Ectodermal cell (in vitro differentiated cells): Measurements from ENCODE around the gene CEP43.

Source experiments
- H3K27ac ChIP-seq: 2 replicates; pipeline ENCODE4 v1.7.0; 2013; ENCODE audit warnings: mild to moderate bottlenecking, low read depth, low read length; ENCODE audit not compliant: insufficient read depth, poor library complexity, severe bottlenecking
- H3K27me3 ChIP-seq: 2 replicates; pipeline ENCODE4 v1.7.0; 2013; ENCODE audit warnings: mild to moderate bottlenecking, low read length; ENCODE audit not compliant: insufficient read depth, control insufficient read depth, poor library complexity, severe bottlenecking
- H3K36me3 ChIP-seq: one replicate; pipeline ENCODE4 v1.7.0; 2013; ENCODE audit warnings: low read length; ENCODE audit not compliant: control insufficient read depth, insufficient read depth
- H3K4me1 ChIP-seq: one replicate; pipeline ENCODE4 v1.7.0; 2013; ENCODE audit warnings: low read length; ENCODE audit not compliant: control insufficient read depth, insufficient read depth
- H3K4me3 ChIP-seq: 2 replicates; pipeline ENCODE4 v1.7.0; 2013; ENCODE audit warnings: low read depth, low read length, control low read depth; ENCODE audit not compliant: insufficient read depth
- H3K9me3 ChIP-seq: 2 replicates; pipeline ENCODE4 v1.7.0; 2013; ENCODE audit warnings: mild to moderate bottlenecking, low read length, moderate library complexity; ENCODE audit not compliant: control insufficient read depth
- WGBS, 2 experiments: methylation state at CpG; one replicate each; pipeline ENCODE4 v1.1.7; 2013; ENCODE audit warnings: missing lambda C conversion rate in 2 of 2; 5-methylcytosine and 5-hydroxymethylcytosine counted together

Gene CEP43

GRCh38 chr6:167037762-167038161 is 38.6 kb downstream of the CEP43 start:
- Histone ChIP-seq H3K36me3 (peaks cover 33% of the 10 kb centered on the region), H3K9me3 (no peaks in the 10 kb centered on the region), H3K4me3 (no peak overlapping the region), H3K4me1 (no peaks in the 10 kb centered on the region), H3K27ac (no peak overlapping the region), H3K27me3 (no peaks in the 10 kb centered on the region)
- 95 to 98% methylated on average over 2 to 3 of the region's 3 CpGs for WGBS, 2 experiments

GRCh38 chr6:167044696-167045095 is 45.5 kb downstream of the CEP43 start:
- no peak overlapping the region for H3K27ac ChIP-seq
- H3K36me3 ChIP-seq, result peaks cover 8% of the 10 kb centered on the region
- no peaks in the 10 kb centered on the region for H3K4me1 ChIP-seq
- no peaks in the 10 kb centered on the region for H3K27me3 ChIP-seq
- no peaks in the 10 kb centered on the region for H3K9me3 ChIP-seq
- WGBS, 2 experiments, result 88% methylated on average over 10 of the region's 10 CpGs
- no peak overlapping the region for H3K4me3 ChIP-seq

GRCh38 chr6:167045828-167046580 is 46.8 kb downstream of the CEP43 start:
- no peaks in the 10 kb centered on the region for H3K4me1 ChIP-seq
- no peaks in the 10 kb centered on the region for H3K9me3 ChIP-seq
- no peak overlapping the region for H3K27ac ChIP-seq
- no peaks in the 10 kb centered on the region for H3K27me3 ChIP-seq
- 92 to 93% methylated on average over 4 of the region's 6 CpGs for WGBS, 2 experiments
- no peaks in the 10 kb centered on the region for H3K36me3 ChIP-seq
- H3K4me3 ChIP-seq, result no peak overlapping the region

GRCh38 chr6:167046861-167047495 is 47.8 kb downstream of the CEP43 start:
- Histone ChIP-seq H3K27ac (no peak overlapping the region), H3K4me3 (no peak overlapping the region), H3K27me3 (no peaks in the 10 kb centered on the region), H3K9me3 (no peaks in the 10 kb centered on the region), H3K36me3 (no peaks in the 10 kb centered on the region), H3K4me1 (no peaks in the 10 kb centered on the region)
- 85 to 86% methylated on average over 8 of the region's 8 CpGs for WGBS, 2 experiments

- Histone ChIP-seq H3K27ac (no peak overlapping the region), H3K36me3 (no peaks in the 10 kb centered on the region), H3K27me3 (no peaks in the 10 kb centered on the region), H3K4me3 (no peak overlapping the region), H3K9me3 (no peaks in the 10 kb centered on the region), H3K4me1 (no peaks in the 10 kb centered on the region)
- WGBS, 2 experiments, result 94% methylated on average over 10 of the region's 10 CpGs
Measured at GRCh38 chr6:167047554-167047953, 48.4 kb downstream of the CEP43 start.
